Measurements from ENCODE around the gene PTGFRN.
"Not testable (repeated sequence)": the region's sequence is repeated elsewhere in the genome, so short reads cannot be mapped to it uniquely, and the experiment has no call there.

Gene PTGFRN

DNA sequence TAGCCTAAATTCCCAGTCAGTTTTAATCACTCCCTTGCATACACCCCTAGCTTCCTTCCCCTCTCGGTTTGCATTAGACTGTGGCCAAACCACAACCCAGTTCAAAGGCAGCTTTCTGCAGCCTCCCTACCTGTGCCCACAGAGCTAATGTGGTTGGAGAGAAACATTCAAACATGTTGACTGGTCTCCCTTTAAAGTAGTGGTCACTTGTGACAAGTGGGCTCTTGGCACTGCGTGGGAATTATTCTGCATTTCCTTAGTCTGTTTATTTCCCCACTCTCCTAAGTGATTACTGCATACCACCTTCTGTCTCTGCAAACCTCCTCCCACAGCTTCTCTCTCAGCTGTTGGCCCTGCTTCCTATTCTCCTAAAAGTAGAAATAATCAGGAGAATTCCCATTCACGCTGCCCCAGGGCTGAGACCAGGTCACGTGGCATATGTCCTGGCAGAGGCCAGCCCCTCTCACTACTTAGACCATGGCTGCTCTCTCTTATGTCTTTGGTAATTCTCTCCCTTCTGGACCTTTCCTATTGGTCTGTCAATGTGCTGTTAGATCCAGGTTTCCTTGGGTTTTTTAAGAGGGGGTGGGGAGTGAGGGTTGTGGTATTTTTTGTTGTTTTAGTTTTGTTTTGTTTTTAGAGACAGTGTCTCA is 53.4 kb downstream of the PTGFRN start:
- no peak for DNase-seq (ENCODE audit: extremely low read depth in 1 of 2, low read depth in 1 of 2)

DNA sequence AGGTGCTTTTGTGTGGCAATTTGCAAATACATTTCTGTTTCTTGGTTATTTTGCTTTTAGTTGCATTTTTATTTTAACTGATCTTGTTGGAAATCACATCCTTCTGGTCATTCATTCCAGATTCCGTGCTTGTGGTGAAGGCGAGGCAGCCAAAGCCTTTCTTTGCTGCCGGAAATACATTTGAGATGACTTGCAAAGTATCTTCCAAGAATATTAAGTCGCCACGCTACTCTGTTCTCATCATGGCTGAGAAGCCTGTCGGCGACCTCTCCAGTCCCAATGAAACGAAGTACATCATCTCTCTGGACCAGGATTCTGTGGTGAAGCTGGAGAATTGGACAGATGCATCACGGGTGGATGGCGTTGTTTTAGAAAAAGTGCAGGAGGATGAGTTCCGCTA is 57.1 kb downstream of the PTGFRN start:
- no peak for DNase-seq (ENCODE audit: extremely low read depth in 1 of 2, low read depth in 1 of 2)

DNA sequence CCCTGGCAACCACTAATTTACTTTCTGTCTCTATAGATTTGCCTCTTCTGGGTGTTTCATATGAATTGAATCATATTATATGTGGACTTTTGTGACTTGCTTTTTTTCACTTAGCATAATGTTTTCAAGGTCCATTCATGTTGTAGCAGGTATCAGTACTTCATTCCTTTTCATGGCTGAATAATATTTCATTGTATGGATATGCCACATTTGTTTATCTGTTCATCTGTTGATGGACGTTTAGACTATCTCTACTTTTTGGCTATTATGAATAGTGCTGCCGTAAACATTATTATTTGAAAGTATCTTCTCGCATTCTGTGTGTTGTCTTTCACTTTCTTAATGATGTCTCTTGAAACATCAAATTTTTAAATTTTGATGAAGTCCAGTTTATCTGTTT is 59.0 kb downstream of the PTGFRN start:
- DNase-seq (ENCODE audit: extremely low read depth in 1 of 2, low read depth in 1 of 2): no peak

DNA sequence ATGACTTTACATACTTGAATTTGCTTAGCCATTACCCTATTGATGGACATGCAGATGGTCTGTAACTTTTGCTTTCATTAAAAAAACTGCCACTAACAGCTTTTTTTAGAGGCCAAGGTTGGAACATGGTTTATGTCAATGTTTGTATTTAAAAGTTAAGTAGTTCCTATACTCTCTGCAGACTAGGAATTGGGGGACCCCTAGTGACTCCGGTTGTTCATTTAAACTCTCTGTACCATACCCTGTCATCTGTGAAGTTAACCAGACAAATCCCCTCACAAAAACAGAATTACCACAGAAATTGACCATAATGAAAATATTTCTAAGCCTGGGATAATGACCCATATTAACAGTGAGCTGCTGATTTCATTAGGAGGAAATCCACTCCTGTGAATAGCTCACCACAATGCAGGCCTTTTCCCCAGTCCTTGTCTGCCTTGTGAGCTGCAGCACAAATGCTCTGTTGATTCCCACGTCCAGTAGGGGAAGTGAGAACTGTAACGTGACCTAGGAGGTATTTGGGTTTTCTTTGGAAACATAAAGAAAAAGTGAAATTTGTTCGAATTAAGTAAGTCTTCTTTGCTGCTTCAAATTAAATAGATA is 61.6 kb downstream of the PTGFRN start:
- no peak for DNase-seq (ENCODE audit: extremely low read depth in 1 of 2, low read depth in 1 of 2)

DNA sequence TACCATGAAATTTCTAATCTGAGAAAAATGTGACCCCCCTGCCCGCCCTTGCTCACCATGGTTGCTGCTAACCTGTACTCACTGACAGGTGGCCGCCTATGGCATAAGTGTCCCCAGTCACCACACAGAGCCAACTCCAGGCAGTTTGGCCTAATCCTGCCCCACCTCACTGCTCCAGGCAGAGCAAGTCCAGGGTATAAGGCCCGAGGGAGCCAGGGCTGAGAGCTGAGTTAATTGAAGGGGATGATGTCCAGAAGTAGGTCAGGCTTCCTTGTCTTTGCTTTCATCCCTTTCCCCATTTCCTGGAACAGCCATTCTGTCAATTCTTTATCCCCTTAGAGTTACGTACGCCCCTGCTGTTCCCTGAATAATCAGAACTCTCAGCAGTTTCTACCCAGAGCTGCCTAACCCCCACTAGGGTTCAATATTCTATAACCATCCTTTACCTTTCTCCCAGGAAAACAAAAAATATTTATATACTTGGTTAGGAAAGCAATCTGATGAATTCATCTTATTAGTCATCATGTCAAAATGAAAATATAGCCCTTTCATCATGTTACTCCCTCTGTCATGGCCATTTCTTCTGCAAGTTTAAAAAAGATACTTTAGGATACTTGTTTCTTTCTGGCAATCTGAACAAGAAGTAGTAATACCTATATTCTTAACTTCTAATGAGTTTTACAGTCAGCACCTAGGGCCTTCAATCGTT is 62.4 kb downstream of the PTGFRN start:
- no peak for DNase-seq (ENCODE audit: extremely low read depth in 1 of 2, low read depth in 1 of 2)

DNA sequence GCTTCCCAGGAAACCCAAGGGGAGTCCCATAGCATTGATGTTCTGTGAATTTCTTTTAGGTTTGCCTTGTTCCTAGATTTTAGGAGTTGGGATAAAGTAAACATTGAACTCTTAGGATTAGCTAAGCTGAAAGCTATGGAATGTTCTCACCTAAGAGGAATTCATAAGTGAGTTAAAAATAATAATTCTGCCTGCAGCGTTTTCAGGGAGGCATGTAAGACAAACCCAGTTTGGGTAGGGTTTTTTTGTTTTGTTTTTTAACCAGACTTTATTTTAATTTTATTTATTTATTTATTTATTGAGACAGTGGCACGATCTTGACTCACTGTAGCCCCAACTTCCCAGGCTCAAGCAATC is 62.9 kb downstream of the PTGFRN start:
- no peak for DNase-seq (ENCODE audit: extremely low read depth in 1 of 2, low read depth in 1 of 2)

DNA sequence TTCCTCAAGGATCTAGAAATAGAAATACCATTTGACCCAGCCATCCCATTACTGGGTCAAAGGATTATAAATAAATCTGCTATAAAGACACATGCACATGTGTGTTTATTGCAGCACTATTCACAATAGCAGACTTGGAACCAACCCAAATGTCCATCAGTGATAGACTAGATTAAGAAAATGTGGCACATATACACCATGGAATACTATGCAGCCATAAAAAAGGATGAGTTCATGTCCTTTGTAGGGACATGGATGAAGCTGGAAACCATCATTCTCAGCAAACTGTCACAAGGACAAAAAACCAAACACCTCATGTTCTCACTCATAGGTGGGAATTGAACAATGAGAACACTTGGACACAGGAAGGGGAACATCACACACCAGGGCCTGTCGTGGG is 70.6 kb downstream of the PTGFRN start:
- DNase-seq (ENCODE audit: extremely low read depth in 1 of 2, low read depth in 1 of 2): not testable (repeated sequence)

DNA sequence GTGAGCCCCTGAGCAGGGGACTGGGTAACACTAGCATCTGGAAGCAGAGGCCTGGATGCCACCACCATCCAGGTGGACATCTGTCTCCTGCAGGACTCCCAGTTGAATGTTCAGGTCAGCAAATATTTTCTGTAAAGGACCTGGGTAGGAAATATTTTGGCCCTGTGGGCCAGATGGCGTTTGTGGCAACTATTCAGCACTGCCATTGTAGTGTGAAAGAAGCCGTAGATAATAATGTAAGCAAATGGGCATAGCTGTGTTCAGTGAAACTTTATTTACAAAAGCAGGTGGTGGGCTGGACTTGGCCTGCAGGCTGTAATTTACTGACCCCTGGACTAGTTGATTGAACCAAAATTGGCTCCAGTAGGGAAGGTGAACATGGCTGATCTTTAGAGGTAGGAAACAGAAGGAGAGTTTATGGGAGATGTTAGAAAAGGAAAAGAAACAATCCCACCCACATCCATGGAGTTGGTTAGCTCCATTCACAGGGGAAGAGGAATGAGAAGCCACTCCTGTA is 71.9 kb downstream of the PTGFRN start:
- DNase-seq (ENCODE audit: extremely low read depth in 1 of 2, low read depth in 1 of 2): no peak

DNA sequence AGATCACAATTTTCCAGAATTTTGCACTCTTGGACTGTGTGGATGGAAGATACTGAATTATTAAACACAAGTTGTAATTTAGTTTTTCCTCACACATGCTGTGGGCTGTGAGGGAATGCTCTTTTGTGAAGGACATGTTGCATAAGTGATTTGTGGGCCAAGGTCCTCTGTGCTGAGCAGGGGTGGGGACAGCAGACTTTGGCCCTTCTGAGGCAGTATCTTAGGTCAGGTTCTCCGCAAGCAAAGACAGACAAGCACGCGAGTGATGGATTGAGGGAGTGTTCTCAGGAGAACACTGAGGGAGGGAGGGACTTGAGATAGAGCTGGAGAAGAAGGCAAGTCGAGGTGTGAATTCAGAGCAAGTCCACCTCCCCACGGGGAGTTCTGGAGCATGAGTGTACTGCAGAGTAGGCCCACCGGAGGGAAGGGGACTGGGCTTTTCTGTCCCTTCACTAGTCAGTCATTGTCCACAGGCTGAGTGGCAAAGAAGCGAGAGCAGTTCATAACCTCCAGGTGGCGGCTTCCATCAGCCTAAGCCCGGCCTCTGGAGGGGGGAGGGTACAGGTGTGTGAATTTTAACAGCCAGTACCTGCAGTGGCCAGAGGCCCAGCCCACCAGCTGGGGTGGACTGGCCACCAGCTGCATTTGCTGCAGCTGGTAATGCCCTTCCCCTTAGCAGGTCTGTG is 72.7 kb downstream of the PTGFRN start:
- DNase-seq (ENCODE audit: extremely low read depth in 1 of 2, low read depth in 1 of 2): no peak

DNA sequence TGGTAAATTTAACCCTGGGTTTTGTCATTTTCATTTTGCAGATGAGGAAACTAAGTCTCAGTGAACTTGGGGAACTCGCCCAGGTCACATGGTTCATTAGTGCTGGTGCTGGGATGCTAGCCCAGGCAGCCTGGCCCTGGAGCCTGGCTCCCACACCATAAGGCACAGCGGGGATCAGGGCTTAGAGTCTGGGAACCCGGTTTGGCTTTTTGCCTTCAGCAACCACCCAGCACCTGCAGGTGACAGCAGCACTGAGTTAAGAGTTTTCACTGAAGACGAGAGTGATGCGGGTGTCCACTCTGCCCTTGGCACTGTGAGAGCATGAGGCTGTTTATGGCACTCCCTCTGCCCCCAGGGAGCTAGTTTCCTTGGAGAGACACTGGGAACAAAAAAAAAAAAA is 73.4 kb downstream of the PTGFRN start:
- no peak for DNase-seq (ENCODE audit: extremely low read depth in 1 of 2, low read depth in 1 of 2)

DNA sequence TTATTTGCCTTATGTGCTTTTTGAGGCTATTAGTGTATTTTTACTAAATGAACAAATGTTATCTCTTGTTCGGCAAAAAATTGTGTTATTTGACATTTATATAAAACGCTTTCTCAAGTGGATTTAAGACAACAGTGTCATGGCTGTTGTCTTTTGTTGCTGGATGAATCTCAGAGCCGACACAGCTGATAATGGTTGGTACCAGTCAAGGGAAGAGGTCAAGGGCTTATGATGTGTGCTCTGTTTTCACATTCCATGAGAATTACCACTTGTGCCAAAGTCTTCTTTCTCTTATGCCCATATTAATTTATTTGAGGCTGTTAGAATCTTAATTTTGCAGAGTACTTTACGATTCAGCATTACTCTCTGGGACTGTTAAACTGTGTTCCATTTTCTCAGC is 74.0 kb downstream of the PTGFRN start:
- DNase-seq (ENCODE audit: extremely low read depth in 1 of 2, low read depth in 1 of 2): no peak

DNA sequence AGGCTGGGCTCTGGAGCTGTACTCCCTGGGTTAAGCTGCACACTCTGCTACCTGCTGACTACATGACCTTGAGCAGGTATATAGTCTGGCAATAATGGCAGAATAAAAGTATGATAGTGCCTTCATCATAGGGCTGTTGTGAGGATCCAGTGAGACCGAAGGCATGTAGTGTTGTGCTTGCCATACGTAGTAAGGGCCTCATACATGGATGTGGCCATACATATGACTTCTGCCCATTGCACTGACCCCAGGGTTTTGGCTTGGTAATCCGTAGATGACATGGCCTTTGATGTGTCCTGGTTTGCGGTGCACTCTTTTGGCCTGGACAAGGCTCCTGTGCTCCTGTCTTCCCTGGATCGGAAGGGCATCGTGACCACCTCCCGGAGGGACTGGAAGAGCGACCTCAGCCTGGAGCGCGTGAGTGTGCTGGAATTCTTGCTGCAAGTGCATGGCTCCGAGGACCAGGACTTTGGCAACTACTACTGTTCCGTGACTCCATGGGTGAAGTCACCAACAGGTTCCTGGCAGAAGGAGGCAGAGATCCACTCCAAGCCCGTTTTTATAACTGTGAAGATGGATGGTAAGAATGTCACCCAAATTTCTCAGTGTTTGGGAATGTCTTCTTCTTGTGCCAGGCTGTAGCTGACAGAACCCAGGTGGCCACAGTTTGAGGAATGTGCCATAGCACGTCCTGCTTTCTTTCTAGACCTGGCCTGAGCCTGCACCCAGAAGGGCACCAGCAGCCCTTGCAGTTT is 74.9 kb downstream of the PTGFRN start:
- DNase-seq (ENCODE audit: extremely low read depth in 1 of 2, low read depth in 1 of 2): no peak

DNA sequence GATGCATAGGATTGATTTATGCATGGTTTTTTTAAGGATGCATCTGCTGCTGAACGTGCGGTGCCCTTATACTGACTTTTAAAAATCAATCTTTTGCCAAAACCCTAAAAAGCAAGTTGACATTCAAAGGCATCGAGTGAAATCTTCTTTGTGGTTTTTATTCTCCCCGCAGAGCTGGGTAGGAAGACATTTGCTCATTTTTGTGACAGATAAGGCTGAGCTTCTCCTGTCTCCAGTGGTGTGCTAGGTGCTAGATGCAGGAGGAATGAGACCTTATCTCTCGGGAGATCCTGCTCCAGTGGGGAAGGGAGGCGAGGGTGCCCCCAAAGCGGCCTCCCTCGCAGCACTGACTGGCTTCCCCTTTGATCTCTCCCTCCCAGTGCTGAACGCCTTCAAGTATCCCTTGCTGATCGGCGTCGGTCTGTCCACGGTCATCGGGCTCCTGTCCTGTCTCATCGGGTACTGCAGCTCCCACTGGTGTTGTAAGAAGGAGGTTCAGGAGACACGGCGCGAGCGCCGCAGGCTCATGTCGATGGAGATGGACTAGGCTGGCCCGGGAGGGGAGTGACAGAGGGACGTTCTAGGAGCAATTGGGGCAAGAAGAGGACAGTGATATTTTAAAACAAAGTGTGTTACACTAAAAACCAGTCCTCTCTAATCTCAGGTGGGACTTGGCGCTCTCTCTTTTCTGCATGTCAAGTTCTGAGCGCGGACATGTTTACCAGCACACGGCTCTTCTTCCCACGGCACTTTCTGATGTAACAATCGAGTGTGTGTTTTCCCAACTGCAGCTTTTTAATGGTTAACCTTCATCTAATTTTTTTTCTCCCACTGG is 76.9 kb downstream of the PTGFRN start:
- DNase-seq (ENCODE audit: extremely low read depth in 1 of 2, low read depth in 1 of 2): no peak

DNA sequence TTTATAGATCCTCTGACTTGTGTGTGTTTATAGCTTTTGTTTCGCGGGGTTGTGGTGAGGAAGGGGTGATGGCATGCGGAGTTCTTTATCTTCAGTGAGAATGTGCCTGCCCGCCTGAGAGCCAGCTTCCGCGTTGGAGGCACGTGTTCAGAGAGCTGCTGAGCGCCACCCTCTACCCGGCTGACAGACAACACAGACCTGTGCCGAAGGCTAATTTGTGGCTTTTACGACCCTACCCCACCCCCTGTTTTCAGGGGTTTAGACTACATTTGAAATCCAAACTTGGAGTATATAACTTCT is 77.5 kb downstream of the PTGFRN start:
- peak; percentile 38 to 44 for DNase-seq (ENCODE audit: extremely low read depth in 1 of 2, low read depth in 1 of 2)

DNA sequence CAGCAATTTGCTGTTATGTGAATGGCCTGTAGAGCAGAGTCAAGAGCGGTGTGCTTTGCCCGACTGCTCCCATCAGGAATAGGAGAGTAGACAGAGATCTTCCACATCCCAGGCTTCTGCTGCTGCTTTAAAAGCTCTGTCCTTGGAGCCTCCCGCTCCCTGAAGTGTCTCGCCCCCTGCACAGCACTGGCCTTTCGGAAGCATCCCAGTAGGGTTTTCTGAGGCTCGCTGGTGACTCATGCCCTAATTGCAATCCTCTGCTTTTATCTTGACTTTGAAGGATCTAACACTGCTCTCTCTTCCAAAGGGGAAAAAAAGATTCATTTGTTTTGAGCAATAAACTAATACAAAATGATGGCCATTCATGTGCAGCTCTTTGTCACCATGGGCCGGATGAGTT is 78.5 kb downstream of the PTGFRN start:
- DNase-seq (ENCODE audit: extremely low read depth in 1 of 2, low read depth in 1 of 2): no peak

DNA sequence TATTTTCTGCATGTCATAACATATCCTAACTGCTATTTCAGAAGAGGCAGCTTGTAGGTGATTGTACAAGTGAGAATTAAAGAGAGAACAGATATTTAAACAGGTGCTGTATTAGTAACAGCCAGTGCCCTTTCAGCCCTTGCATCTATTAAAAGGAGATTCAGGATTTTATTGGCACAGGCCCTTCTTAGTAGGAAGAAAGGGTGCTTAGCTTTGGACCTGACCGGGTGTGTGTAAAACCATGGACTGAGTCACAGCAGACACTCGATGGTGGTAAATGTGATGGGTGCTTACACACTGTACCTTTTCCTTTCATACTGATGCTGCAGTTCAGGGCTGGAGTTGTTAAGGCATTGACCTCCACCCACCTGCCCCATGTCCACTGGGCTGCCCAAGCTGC is 79.2 kb downstream of the PTGFRN start:
- no peak for DNase-seq (ENCODE audit: extremely low read depth in 1 of 2, low read depth in 1 of 2)

DNA sequence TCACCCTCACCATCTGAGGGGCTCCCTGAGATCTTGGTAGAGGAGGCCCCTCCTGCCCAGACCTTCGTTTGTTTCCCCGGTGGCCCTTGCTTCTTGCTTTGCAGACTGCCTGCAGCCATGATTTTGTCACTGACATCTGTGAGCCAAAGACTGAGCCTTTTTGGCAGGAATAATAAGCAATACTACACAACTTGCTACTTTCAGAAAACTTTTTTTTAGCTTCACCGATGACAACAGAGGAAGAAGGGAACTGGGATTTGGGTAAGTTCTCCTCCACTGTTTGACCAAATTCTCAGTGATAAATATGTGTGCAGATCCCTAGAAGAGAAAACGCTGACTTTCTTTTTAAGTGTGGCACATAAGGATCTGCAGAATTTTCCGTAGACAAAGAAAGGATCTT is 80.1 kb downstream of the PTGFRN start:
- DNase-seq (ENCODE audit: extremely low read depth in 1 of 2, low read depth in 1 of 2): no peak

DNA sequence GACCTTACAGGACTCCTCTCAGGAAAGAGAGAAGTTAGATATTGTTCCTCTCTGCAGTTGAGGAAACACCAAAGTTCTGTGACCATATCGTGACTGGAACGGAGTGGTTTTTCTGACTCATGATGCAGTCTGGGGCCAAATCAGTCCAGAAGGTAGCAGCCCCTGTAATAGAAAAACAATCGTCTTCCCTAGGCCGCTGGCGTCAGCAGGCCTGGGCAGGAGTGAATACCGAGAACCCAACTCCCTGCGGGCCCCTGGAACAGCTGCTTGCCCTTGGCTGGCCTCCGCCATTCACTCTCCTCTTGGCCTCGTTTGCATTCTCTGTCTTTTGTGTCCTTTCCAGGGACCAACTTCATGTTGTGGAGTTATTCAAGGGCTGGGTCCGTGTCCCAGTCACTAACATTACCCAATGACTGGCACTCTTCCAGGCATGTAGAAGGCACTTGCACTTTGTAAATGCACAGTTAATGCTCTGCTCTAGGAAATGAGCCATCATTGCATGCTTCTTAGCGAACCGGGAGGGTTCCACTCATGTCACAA is 81.0 kb downstream of the PTGFRN start:
- no peak for DNase-seq (ENCODE audit: extremely low read depth in 1 of 2, low read depth in 1 of 2)

DNA sequence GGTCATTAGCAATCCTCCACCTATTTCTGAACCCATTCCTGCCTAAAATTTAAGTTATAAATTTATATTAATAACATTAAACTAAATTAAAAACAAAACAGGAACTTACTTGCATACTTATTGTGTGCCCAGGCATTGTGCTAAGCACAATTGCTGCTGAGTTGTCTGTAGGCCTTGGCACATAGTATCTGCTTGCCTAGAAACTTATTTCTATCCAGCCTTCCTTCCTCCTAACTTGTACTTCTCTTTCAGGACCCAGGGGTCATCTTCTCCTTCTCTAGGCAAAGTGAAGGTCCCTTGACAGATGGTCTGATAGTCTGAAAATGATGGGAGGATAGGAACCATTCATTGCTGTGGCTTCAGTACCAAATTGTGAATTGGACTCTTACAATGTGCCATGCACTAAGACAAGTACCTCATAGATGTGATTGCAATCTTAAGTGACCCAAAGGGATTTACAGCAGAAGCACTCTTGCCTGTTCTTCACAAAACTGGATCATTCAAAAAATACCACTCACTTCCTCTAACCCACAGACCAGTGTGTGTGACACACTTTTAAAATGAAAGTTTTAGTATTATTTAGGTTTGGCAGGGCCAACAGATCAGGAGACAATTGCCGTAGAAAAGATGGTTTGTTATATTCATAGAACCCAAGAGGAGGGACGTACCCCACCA is 81.6 kb downstream of the PTGFRN start:
- no peak for DNase-seq (ENCODE audit: extremely low read depth in 1 of 2, low read depth in 1 of 2)

DNA sequence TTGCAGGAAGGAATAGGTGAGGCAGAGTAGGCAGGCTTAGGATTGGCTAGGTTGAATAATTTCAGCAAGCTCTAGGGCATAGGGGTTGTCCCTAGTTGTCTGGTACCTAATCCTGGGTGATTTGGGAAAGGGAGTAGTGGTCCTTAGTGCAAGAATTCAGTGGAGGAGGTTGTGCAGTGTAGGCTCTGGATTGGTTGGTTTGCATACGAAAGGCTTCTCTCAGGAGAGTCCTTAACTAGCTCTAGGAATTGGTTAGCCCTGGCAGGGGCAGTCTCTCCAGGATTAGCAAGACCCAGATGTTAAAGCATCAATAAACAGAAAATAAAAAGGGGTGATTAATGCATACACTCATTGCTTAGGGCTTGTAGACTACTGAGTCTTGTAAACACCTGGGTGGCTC is 82.2 kb downstream of the PTGFRN start:
- no peak for DNase-seq (ENCODE audit: extremely low read depth in 1 of 2, low read depth in 1 of 2)
